ENCODE data around the gene ZNF763.

DNA sequence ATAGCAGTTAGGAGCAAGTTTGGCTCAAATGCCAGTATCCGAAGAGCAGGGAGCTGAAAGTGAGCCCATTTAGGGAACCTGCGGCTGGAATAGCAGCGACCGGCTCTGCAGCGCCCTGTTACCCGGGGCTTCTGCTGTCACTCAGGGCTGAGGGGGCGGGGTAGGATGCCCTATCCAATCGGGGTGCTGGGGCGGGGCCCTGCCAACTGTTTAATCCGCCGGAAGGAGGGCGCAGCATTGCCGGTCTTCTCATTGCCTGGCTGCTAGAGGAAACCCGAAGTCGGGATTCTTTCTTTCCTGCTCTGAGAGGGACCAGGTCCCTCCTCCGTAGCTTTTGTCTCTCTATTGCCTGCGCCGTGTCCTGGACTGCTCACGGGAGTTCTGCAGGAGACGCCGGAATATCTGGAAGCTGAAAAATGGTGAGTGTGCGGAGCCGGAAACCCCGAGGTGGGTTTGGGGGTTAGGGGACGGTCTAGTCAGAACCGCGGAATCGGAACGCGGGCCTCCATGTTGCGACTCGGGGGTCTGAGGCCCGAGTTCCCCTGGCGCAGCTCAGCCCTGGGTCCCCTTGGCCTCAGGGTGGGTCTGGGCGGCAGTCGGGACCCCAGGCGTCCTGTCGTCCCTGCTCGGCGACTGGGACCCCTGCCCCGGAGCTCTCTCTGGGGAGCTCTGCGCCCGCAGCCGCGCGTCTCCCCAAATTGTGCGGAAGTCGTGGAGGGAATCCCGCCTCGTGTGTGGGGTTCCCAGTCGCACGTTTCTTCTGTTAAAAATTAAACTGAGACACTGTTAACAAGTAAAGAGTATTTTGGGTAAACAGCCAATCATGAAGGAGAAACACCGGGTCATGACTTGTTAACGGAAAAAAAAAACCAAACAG, 22.8 kb downstream of the ZNF763 start:
- TF ChIP-seq, protein P1, sequence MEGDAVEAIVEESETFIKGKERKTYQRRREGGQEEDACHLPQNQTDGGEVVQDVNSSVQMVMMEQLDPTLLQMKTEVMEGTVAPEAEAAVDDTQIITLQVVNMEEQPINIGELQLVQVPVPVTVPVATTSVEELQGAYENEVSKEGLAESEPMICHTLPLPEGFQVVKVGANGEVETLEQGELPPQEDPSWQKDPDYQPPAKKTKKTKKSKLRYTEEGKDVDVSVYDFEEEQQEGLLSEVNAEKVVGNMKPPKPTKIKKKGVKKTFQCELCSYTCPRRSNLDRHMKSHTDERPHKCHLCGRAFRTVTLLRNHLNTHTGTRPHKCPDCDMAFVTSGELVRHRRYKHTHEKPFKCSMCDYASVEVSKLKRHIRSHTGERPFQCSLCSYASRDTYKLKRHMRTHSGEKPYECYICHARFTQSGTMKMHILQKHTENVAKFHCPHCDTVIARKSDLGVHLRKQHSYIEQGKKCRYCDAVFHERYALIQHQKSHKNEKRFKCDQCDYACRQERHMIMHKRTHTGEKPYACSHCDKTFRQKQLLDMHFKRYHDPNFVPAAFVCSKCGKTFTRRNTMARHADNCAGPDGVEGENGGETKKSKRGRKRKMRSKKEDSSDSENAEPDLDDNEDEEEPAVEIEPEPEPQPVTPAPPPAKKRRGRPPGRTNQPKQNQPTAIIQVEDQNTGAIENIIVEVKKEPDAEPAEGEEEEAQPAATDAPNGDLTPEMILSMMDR (IDR thresholded peaks at IDR 0.05), result no peak
- TF ChIP-seq POLR2A (IDR thresholded peaks at IDR 0.05), result peak in 1 of 2 donors; percentile 9
